Neural crest cell (in vitro differentiated cells): ENCODE results near the gene CRK. TPM values are rescaled to one million over a fixed set of nuclear protein-coding genes. Genes with fewer than 3 reads are reported as not detected.

ENCODE experiments used
- DNase-seq: peaks from one replicate; pipeline ENCODE4 v3.0.0; 2021; ENCODE audit warnings: low read depth, mixed read lengths, low spot score
- H3K27ac Mint-ChIP-seq: one replicate; pipeline ENCODE4 v1.8.0; 2021; ENCODE audit warnings: mild to moderate bottlenecking, mixed read lengths; ENCODE audit not compliant: unreplicated experiment
- H3K27me3 Mint-ChIP-seq: 2 replicates; pipeline ENCODE4 v1.8.0; 2021; ENCODE audit warnings: low read depth, mild to moderate bottlenecking, mixed read lengths
- H3K36me3 Mint-ChIP-seq: 2 replicates; pipeline ENCODE4 v1.8.0; 2021; ENCODE audit warnings: low read depth, mild to moderate bottlenecking, mixed read lengths
- H3K4me1 Mint-ChIP-seq: 2 replicates; pipeline ENCODE4 v1.8.0; 2021; ENCODE audit warnings: mixed read lengths
- H3K4me3 Mint-ChIP-seq: one replicate; pipeline ENCODE4 v1.8.0; 2021; ENCODE audit warnings: mild to moderate bottlenecking, mixed read lengths
- H3K9me3 Mint-ChIP-seq: 2 replicates; pipeline ENCODE4 v1.8.0; 2021; ENCODE audit warnings: mixed read lengths
- total RNA-seq: library from RNA; stranded (reverse); gene quantifications from 2 replicates; pipeline ENCODE4 v1.2.1, GENCODE V29; 2021
- TF ChIP-seq, protein P1 (sequence below): fragments of 200-600 bp; sonication (generic); conservative IDR thresholded peaks from 2 replicates; pipeline ENCODE4 v1.5.0; 2021; ENCODE audit warnings: antibody characterized with exemption, mild to moderate bottlenecking

The CRK gene
- total RNA-seq, 1 donor from 2014 or later, result 58.5 TPM

DNA sequence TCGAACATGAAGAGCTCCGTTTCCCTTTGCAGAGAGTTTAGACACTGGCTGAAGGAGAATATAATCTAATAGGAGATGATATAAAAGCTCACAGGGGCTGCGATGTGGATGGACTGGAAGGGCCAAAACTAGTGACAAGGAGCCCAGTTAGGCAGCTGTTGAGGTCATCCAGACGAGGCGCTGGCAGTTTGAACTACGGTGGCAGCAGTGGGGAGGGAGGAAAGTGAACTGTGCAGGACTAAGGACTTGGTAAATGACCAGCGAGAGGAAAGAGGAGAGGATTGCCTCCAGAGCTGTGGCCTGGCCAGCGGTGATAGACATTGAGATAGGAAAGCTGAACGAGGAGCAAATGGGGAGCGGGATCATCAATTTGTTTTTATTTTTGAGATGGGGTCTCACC is 41.4 kb downstream of the CRK start:
- H3K9me3 Mint-ChIP-seq, result no peaks in the 10 kb centered on the region
- H3K4me3 Mint-ChIP-seq, result peak overlapping the region; percentile 16
- no peak for DNase-seq
- no peaks in the 10 kb centered on the region for H3K27me3 Mint-ChIP-seq
- H3K36me3 Mint-ChIP-seq, result no peaks in the 10 kb centered on the region
- H3K4me1 Mint-ChIP-seq, result no peaks in the 10 kb centered on the region
- TF ChIP-seq, protein P1, sequence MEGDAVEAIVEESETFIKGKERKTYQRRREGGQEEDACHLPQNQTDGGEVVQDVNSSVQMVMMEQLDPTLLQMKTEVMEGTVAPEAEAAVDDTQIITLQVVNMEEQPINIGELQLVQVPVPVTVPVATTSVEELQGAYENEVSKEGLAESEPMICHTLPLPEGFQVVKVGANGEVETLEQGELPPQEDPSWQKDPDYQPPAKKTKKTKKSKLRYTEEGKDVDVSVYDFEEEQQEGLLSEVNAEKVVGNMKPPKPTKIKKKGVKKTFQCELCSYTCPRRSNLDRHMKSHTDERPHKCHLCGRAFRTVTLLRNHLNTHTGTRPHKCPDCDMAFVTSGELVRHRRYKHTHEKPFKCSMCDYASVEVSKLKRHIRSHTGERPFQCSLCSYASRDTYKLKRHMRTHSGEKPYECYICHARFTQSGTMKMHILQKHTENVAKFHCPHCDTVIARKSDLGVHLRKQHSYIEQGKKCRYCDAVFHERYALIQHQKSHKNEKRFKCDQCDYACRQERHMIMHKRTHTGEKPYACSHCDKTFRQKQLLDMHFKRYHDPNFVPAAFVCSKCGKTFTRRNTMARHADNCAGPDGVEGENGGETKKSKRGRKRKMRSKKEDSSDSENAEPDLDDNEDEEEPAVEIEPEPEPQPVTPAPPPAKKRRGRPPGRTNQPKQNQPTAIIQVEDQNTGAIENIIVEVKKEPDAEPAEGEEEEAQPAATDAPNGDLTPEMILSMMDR, result no peak
- H3K27ac Mint-ChIP-seq, result no peak overlapping the region

GRCh38 chr17:1414001-1414574 is 41.9 kb downstream of the CRK start:
- H3K4me1 Mint-ChIP-seq, result no peaks in the 10 kb centered on the region
- no peak overlapping the region for H3K27ac Mint-ChIP-seq

DNA sequence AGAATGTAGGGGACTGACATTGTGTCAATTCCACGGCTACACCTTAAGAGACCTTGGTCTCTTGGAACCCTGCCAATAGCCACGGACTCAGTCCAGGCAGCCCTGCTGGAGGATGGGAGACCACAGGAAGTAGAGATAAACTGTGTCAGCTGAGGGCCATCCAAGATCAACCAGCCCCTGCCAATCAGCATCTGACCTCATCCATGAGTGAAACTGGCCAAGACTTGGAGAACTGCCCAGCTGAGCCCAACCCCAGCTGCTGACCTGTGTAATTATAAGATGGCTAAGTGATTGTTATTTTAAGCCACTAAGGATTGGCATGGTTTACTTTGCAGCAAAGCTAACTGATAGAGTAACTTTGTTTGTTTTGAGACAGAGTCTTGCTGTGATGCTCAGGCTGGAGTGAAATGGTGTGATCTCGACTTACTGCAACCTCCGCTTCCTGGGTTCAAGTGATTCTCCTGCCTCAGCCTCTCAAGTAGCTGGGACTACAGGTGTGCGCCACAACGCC is 42.7 kb downstream of the CRK start:
- no peak overlapping the region for H3K4me3 Mint-ChIP-seq

More at GRCh38 chr17:1414001-1414574, 41.9 kb downstream of the CRK start:
- no peak overlapping the region for H3K4me3 Mint-ChIP-seq
- TF ChIP-seq, protein P1, result no peak
- no peak for DNase-seq
- no peaks in the 10 kb centered on the region for H3K36me3 Mint-ChIP-seq
- no peaks in the 10 kb centered on the region for H3K27me3 Mint-ChIP-seq
- no peaks in the 10 kb centered on the region for H3K9me3 Mint-ChIP-seq

GRCh38 chr17:1412185-1413110 is 43.6 kb downstream of the CRK start:
- TF ChIP-seq, protein P1, result no peak

More for the DNA sequence above, 42.7 kb downstream of the CRK start:
- TF ChIP-seq, protein P1, result no peak
- Mint-ChIP-seq H3K27ac (no peak overlapping the region), H3K9me3 (no peaks in the 10 kb centered on the region), H3K4me1 (no peaks in the 10 kb centered on the region), H3K36me3 (no peaks in the 10 kb centered on the region), H3K27me3 (no peaks in the 10 kb centered on the region)
- no peak for DNase-seq

DNA sequence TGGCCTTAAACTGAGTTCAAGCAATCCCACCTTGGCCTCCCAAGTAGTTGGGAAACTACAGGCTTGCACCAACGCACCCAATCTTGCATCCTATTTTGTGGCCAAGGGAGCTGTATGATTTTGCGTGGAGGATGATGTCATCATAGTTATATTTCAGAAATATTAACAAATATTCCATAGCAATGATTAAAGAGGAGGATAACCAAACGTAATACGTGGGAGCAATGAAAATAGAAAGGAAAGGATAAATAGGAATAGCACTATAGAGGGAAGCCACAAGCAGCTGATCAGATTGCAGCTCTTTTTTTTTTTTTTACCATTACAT is 53.8 kb downstream of the CRK start:
- no peak for DNase-seq
- no peak overlapping the region for H3K27ac Mint-ChIP-seq
- TF ChIP-seq, protein P1, result no peak
- peaks cover 31% of the 10 kb centered on the region for H3K4me1 Mint-ChIP-seq
- peaks cover 4% of the 10 kb centered on the region for H3K27me3 Mint-ChIP-seq
- peaks cover 2% of the 10 kb centered on the region for H3K9me3 Mint-ChIP-seq
- H3K36me3 Mint-ChIP-seq, result peaks cover 14% of the 10 kb centered on the region
- H3K4me3 Mint-ChIP-seq, result peak overlapping the region; percentile 65

More at GRCh38 chr17:1412185-1413110, 43.6 kb downstream of the CRK start:
- Mint-ChIP-seq H3K9me3 (no peaks in the 10 kb centered on the region), H3K4me3 (no peak overlapping the region), H3K27ac (no peak overlapping the region), H3K4me1 (no peaks in the 10 kb centered on the region), H3K36me3 (no peaks in the 10 kb centered on the region), H3K27me3 (no peaks in the 10 kb centered on the region)
- DNase-seq, result no peak
